GM23338 (cell line): Measurements from ENCODE around the gene ATP7A. TPM values are rescaled to one million over a fixed set of nuclear protein-coding genes. Genes with fewer than 3 reads are reported as not detected.

Experiments
- ATAC-seq: fragments of 200-7000 bp; cut with Tn5 transposase; 3 replicates; pipeline ENCODE4 v1.9.1; 2020
- DNase-seq: peaks from one replicate; pipeline ENCODE4 v3.0.0-alpha.2; 2015; ENCODE audit warnings: low spot score
- H2AFZ ChIP-seq: fragments of 200-600 bp; sonication (generic); 2 replicates; pipeline ENCODE4 v1.8.0; 2016; ENCODE audit warnings: antibody characterized with exemption, mild to moderate bottlenecking, moderate library complexity
- H3F3A ChIP-seq: fragments of 200-600 bp; sonication (generic); replicated peaks from 2 replicates; pipeline ENCODE4 v1.8.0; 2017; ENCODE audit warnings: antibody characterized with exemption, mixed run types, low read depth
- H3K27ac ChIP-seq: fragments of 200-600 bp; sonication (generic); 2 replicates; pipeline ENCODE4 v1.6.1; 2016; ENCODE audit warnings: low read depth
- H3K27me3 ChIP-seq: fragments of 200-600 bp; sonication (generic); 2 replicates; pipeline ENCODE4 v1.8.0; 2016; ENCODE audit warnings: mild to moderate bottlenecking, mixed run types, moderate library complexity; ENCODE audit not compliant: insufficient read depth
- H3K36me3 ChIP-seq: fragments of 200-600 bp; sonication (generic); 2 replicates; pipeline ENCODE4 v1.8.0; 2016; ENCODE audit warnings: mild to moderate bottlenecking; ENCODE audit not compliant: insufficient read depth
- H3K4me1 ChIP-seq: fragments of 200-600 bp; sonication (generic); 2 replicates; pipeline ENCODE4 v1.8.0; 2016; ENCODE audit warnings: mild to moderate bottlenecking, moderate library complexity; ENCODE audit not compliant: insufficient read depth
- H3K4me2 ChIP-seq: fragments of 200-600 bp; sonication (generic); 2 replicates; pipeline ENCODE4 v1.7.1; 2017; ENCODE audit warnings: mixed run types
- H3K4me3 ChIP-seq: fragments of 200-600 bp; sonication (generic); 2 replicates; pipeline ENCODE4 v1.6.1; 2016; ENCODE audit warnings: mixed run types
- H3K79me2 ChIP-seq: fragments of 200-600 bp; sonication (generic); replicated peaks from 2 replicates; pipeline ENCODE4 v1.8.0; 2017; ENCODE audit warnings: mild to moderate bottlenecking; ENCODE audit not compliant: insufficient read depth
- H3K9me2 ChIP-seq: fragments of 200-600 bp; sonication (generic); 2 replicates; pipeline ENCODE4 v1.8.0; 2017; ENCODE audit not compliant: insufficient read depth
- H4K20me1 ChIP-seq: fragments of 200-600 bp; sonication (generic); replicated peaks from 2 replicates; pipeline ENCODE4 v1.8.0; 2017; ENCODE audit warnings: mild to moderate bottlenecking; ENCODE audit not compliant: insufficient read depth
- H3K27ac Mint-ChIP-seq: 2 replicates; pipeline ENCODE4 v1.8.0; 2020; ENCODE audit warnings: inconsistent platforms, mild to moderate bottlenecking, moderate library complexity, mixed read lengths
- H3K27me3 Mint-ChIP-seq: 3 replicates; pipeline ENCODE4 v1.8.0; 2022; ENCODE audit warnings: low read depth, mild to moderate bottlenecking, moderate library complexity, mixed read lengths, inconsistent platforms; ENCODE audit not compliant: insufficient read depth, poor library complexity
- H3K36me3 Mint-ChIP-seq: 3 replicates; pipeline ENCODE4 v1.8.0; 2021; ENCODE audit warnings: low read depth, mild to moderate bottlenecking, inconsistent platforms, moderate library complexity, mixed read lengths
- H3K4me1 Mint-ChIP-seq: 3 replicates; pipeline ENCODE4 v1.8.0; 2020; ENCODE audit warnings: mild to moderate bottlenecking, inconsistent platforms, mixed read lengths
- H3K4me3 Mint-ChIP-seq: 3 replicates; pipeline ENCODE4 v1.8.0; 2021; ENCODE audit warnings: moderate library complexity, mild to moderate bottlenecking, inconsistent platforms, mixed read lengths
- H3K9me3 Mint-ChIP-seq: 3 replicates; pipeline ENCODE4 v1.8.0; 2020; ENCODE audit warnings: moderate library complexity, mild to moderate bottlenecking, inconsistent platforms, mixed read lengths
- CREB1 ChIP-seq: fragments of 250-450 bp; sonication (Bioruptor Pico); IDR thresholded peaks from 2 replicates; pipeline ENCODE4 v1.5.0; 2020; ENCODE audit warnings: low read depth, mild to moderate bottlenecking, moderate library complexity
- CTCF ChIP-seq, 2 experiments: fragments of 200-600 bp in 1 of 2; sonication (generic) in 1 of 2; conservative IDR thresholded peaks; 2 replicates each; pipeline versions ENCODE4 v1.5.1 to v1.6.1; 2016 to 2017; ENCODE audit warnings: antibody characterized with exemption in 2 of 2, low read depth in 2 of 2, mild to moderate bottlenecking in 2 of 2, moderate library complexity in 1 of 2
- JUNB ChIP-seq: IDR thresholded peaks from one replicate; pipeline ENCODE4 v1.6.1; 2016; ENCODE audit warnings: antibody characterized with exemption; ENCODE audit not compliant: unreplicated experiment
- POLR2AphosphoS5 ChIP-seq: IDR thresholded peaks from 2 replicates; pipeline ENCODE4 v1.6.1; 2016; ENCODE audit warnings: antibody characterized with exemption, low read depth
- STAT1 ChIP-seq: IDR thresholded peaks from one replicate; pipeline ENCODE4 v1.6.1; 2016; ENCODE audit warnings: antibody characterized with exemption; ENCODE audit not compliant: unreplicated experiment
- polyA plus RNA-seq: library from polyadenylated mRNA; unstranded; fragments of >200 nt; fragmentation: Nextera tagmentation; extraction: Ambion mirVana; gene quantifications from 2 replicates; pipeline ENCODE4 v1.2.1, GENCODE V29; 2016
- total RNA-seq: library from RNA; depleted of rRNA; stranded (reverse); fragments of >200 nt; shearing (Covaris generic); gene quantifications from 2 replicates; pipeline ENCODE4 v1.2.3, GENCODE V29; 2014
- TF ChIP-seq, protein P1 (sequence below): fragments of 250-450 bp; sonication (Bioruptor Pico); IDR thresholded peaks from 2 replicates; pipeline ENCODE4 v1.5.0; 2020; ENCODE audit warnings: mild to moderate bottlenecking, moderate library complexity
- TF ChIP-seq, protein P2 (sequence below): IDR thresholded peaks from one replicate; pipeline ENCODE4 v1.6.1; 2018; ENCODE audit warnings: antibody characterized with exemption; ENCODE audit not compliant: unreplicated experiment

The ATP7A gene
- total and polyA plus RNA-seq, 2 experiments from 2014 or later, result 2.2 to 3.1 TPM

- TF ChIP-seq, protein P1, sequence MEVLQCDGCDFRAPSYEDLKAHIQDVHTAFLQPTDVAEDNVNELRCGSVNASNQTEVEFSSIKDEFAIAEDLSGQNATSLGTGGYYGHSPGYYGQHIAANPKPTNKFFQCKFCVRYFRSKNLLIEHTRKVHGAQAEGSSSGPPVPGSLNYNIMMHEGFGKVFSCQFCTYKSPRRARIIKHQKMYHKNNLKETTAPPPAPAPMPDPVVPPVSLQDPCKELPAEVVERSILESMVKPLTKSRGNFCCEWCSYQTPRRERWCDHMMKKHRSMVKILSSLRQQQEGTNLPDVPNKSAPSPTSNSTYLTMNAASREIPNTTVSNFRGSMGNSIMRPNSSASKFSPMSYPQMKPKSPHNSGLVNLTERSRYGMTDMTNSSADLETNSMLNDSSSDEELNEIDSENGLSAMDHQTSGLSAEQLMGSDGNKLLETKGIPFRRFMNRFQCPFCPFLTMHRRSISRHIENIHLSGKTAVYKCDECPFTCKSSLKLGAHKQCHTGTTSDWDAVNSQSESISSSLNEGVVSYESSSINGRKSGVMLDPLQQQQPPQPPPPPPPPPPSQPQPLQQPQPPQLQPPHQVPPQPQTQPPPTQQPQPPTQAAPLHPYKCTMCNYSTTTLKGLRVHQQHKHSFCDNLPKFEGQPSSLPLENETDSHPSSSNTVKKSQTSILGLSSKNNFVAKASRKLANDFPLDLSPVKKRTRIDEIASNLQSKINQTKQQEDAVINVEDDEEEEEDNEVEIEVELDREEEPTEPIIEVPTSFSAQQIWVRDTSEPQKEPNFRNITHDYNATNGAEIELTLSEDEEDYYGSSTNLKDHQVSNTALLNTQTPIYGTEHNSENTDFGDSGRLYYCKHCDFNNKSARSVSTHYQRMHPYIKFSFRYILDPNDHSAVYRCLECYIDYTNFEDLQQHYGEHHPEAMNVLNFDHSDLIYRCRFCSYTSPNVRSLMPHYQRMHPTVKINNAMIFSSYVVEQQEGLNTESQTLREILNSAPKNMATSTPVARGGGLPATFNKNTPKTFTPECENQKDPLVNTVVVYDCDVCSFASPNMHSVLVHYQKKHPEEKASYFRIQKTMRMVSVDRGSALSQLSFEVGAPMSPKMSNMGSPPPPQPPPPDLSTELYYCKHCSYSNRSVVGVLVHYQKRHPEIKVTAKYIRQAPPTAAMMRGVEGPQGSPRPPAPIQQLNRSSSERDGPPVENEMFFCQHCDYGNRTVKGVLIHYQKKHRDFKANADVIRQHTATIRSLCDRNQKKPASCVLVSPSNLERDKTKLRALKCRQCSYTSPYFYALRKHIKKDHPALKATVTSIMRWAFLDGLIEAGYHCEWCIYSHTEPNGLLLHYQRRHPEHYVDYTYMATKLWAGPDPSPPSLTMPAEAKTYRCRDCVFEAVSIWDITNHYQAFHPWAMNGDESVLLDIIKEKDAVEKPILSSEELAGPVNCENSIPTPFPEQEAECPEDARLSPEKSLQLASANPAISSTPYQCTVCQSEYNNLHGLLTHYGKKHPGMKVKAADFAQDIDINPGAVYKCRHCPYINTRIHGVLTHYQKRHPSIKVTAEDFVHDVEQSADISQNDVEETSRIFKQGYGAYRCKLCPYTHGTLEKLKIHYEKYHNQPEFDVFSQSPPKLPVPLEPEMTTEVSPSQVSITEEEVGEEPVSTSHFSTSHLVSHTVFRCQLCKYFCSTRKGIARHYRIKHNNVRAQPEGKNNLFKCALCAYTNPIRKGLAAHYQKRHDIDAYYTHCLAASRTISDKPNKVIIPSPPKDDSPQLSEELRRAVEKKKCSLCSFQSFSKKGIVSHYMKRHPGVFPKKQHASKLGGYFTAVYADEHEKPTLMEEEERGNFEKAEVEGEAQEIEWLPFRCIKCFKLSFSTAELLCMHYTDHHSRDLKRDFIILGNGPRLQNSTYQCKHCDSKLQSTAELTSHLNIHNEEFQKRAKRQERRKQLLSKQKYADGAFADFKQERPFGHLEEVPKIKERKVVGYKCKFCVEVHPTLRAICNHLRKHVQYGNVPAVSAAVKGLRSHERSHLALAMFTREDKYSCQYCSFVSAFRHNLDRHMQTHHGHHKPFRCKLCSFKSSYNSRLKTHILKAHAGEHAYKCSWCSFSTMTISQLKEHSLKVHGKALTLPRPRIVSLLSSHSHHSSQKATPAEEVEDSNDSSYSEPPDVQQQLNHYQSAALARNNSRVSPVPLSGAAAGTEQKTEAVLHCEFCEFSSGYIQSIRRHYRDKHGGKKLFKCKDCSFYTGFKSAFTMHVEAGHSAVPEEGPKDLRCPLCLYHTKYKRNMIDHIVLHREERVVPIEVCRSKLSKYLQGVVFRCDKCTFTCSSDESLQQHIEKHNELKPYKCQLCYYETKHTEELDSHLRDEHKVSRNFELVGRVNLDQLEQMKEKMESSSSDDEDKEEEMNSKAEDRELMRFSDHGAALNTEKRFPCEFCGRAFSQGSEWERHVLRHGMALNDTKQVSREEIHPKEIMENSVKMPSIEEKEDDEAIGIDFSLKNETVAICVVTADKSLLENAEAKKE, result no peak
- TF ChIP-seq POLR2AphosphoS5 (no peak), CTCF (conservative IDR thresholded peaks at IDR 0.05; ENCODE audit: low read depth in 2 of 2) (no peak), JUNB (no peak)
Measured at GRCh38 chrX:78063687-78064086, 153.2 kb downstream of the ATP7A start (continued).

- Mint-ChIP-seq H3K27me3 (no peaks in the 10 kb centered on the region), H3K27ac (no peak overlapping the region), H3K4me3 (no peak overlapping the region), H3K9me3 (peaks cover 15% of the 10 kb centered on the region; the same call in 2 of the 3 replicates), H3K36me3 (peaks cover 3% of the 10 kb centered on the region; the same call in 1 of the 3 replicates), H3K4me1 (no peaks in the 10 kb centered on the region)
- Histone ChIP-seq H3K9me2 (no peaks in the 10 kb centered on the region), H3K4me3 (no peak overlapping the region), H3K27ac (no peak overlapping the region), H4K20me1 (no peaks in the 10 kb centered on the region), H3K79me2 (no peaks in the 10 kb centered on the region), H3K27me3 (no peaks in the 10 kb centered on the region), H3K36me3 (no peaks in the 10 kb centered on the region), H3F3A (no peaks in the 10 kb centered on the region), H2AFZ (no peak overlapping the region), H3K4me1 (no peaks in the 10 kb centered on the region), H3K4me2 (no peak overlapping the region)
- DNase-seq (no peak), ATAC-seq (no peak)
- no peak for TF ChIP-seq CREB1 (CRISPR knock-in tag)
- TF ChIP-seq STAT1, result no peak
- TF ChIP-seq, protein P2, sequence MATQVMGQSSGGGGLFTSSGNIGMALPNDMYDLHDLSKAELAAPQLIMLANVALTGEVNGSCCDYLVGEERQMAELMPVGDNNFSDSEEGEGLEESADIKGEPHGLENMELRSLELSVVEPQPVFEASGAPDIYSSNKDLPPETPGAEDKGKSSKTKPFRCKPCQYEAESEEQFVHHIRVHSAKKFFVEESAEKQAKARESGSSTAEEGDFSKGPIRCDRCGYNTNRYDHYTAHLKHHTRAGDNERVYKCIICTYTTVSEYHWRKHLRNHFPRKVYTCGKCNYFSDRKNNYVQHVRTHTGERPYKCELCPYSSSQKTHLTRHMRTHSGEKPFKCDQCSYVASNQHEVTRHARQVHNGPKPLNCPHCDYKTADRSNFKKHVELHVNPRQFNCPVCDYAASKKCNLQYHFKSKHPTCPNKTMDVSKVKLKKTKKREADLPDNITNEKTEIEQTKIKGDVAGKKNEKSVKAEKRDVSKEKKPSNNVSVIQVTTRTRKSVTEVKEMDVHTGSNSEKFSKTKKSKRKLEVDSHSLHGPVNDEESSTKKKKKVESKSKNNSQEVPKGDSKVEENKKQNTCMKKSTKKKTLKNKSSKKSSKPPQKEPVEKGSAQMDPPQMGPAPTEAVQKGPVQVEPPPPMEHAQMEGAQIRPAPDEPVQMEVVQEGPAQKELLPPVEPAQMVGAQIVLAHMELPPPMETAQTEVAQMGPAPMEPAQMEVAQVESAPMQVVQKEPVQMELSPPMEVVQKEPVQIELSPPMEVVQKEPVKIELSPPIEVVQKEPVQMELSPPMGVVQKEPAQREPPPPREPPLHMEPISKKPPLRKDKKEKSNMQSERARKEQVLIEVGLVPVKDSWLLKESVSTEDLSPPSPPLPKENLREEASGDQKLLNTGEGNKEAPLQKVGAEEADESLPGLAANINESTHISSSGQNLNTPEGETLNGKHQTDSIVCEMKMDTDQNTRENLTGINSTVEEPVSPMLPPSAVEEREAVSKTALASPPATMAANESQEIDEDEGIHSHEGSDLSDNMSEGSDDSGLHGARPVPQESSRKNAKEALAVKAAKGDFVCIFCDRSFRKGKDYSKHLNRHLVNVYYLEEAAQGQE, result no peak
Measured at GRCh38 chrX:78064152-78064551, 153.7 kb downstream of the ATP7A start.
